H9 (cell line): Measurements from ENCODE around the gene IL10. TPM values are rescaled to one million over a fixed set of nuclear protein-coding genes. Genes with fewer than 3 reads are reported as not detected.
"Not testable (repeated sequence)": the region's sequence is repeated elsewhere in the genome, so short reads cannot be mapped to it uniquely, and the experiment has no call there.

Source experiments
- DNase-seq: peaks from one replicate; pipeline ENCODE4 v3.0.0-alpha.2; 2017
- H2AFZ ChIP-seq: one replicate; pipeline ENCODE4 v1.6.1; 2013; ENCODE audit warnings: mild to moderate bottlenecking, low read length, control low read depth, moderate library complexity
- H2AK5ac ChIP-seq: 2 replicates; pipeline ENCODE4 v1.6.1; 2013; ENCODE audit warnings: low read length, control low read depth, mixed read lengths; ENCODE audit not compliant: insufficient read length
- H2BK120ac ChIP-seq: one replicate; pipeline ENCODE4 v1.6.1; 2013; ENCODE audit warnings: low read depth, mild to moderate bottlenecking, low read length, control low read depth, inconsistent platforms; ENCODE audit not compliant: poor library complexity, severe bottlenecking
- H2BK12ac ChIP-seq: 2 replicates; pipeline ENCODE4 v1.6.1; 2013; ENCODE audit warnings: low read length, control low read depth, mixed read lengths, low read depth; ENCODE audit not compliant: insufficient read length
- H2BK15ac ChIP-seq: 2 replicates; pipeline ENCODE4 v1.6.1; 2013; ENCODE audit warnings: low read depth, low read length, control low read depth
- H2BK20ac ChIP-seq: one replicate; pipeline ENCODE4 v1.6.1; 2013; ENCODE audit warnings: low read depth, mild to moderate bottlenecking, low read length, control low read depth, inconsistent platforms; ENCODE audit not compliant: poor library complexity, severe bottlenecking
- H2BK5ac ChIP-seq: 2 replicates; pipeline ENCODE4 v1.6.1; 2013; ENCODE audit warnings: low read length, control low read depth, mixed read lengths; ENCODE audit not compliant: insufficient read length
- H3K14ac ChIP-seq: 2 replicates; pipeline ENCODE4 v1.6.1; 2013; ENCODE audit warnings: low read length, control low read depth; ENCODE audit not compliant: insufficient read depth
- H3K18ac ChIP-seq: 2 replicates; pipeline ENCODE4 v1.6.1; 2013; ENCODE audit warnings: low read depth, mild to moderate bottlenecking, mixed read lengths, low read length, control low read depth; ENCODE audit not compliant: insufficient read length
- H3K23ac ChIP-seq: 2 replicates; pipeline ENCODE4 v1.6.1; 2013; ENCODE audit warnings: low read length, control low read depth, mixed read lengths, low read depth; ENCODE audit not compliant: insufficient read length
- H3K23me2 ChIP-seq: 2 replicates; pipeline ENCODE4 v1.6.1; 2013; ENCODE audit warnings: low read depth, mild to moderate bottlenecking, mixed read lengths, low read length, control low read depth; ENCODE audit not compliant: insufficient read length, poor library complexity, severe bottlenecking
- H3K27ac ChIP-seq: 2 replicates; pipeline ENCODE4 v1.5.1; 2013; ENCODE audit warnings: low read length, control low read depth, mixed read lengths, low read depth; ENCODE audit not compliant: insufficient read length
- H3K27me3 ChIP-seq: 2 replicates; pipeline ENCODE4 v1.6.1; 2013; ENCODE audit warnings: low read length, control low read depth, inconsistent platforms; ENCODE audit not compliant: insufficient read depth
- H3K4ac ChIP-seq: 2 replicates; pipeline ENCODE4 v1.6.1; 2013; ENCODE audit warnings: low read depth, mild to moderate bottlenecking, control low read depth, inconsistent platforms, low read length, moderate library complexity
- H3K4me1 ChIP-seq: 2 replicates; pipeline ENCODE4 v1.6.1; 2013; ENCODE audit warnings: low read length, control low read depth, inconsistent platforms; ENCODE audit not compliant: insufficient read depth
- H3K4me2 ChIP-seq: 2 replicates; pipeline ENCODE4 v1.6.1; 2013; ENCODE audit warnings: low read length, control low read depth, mixed read lengths; ENCODE audit not compliant: insufficient read length, insufficient read depth
- H3K56ac ChIP-seq: 2 replicates; pipeline ENCODE4 v1.6.1; 2013; ENCODE audit warnings: low read depth, mild to moderate bottlenecking, mixed read lengths, low read length, control low read depth; ENCODE audit not compliant: insufficient read length
- H3K79me1 ChIP-seq: 2 replicates; pipeline ENCODE4 v1.6.1; 2013; ENCODE audit warnings: low read depth, mild to moderate bottlenecking, moderate library complexity, low read length, control low read depth, inconsistent platforms; ENCODE audit not compliant: insufficient read depth, poor library complexity, severe bottlenecking
- H3K79me2 ChIP-seq: 2 replicates; pipeline ENCODE4 v1.6.1; 2013; ENCODE audit warnings: low read length, control low read depth, inconsistent platforms; ENCODE audit not compliant: insufficient read depth
- H3K9ac ChIP-seq: 2 replicates; pipeline ENCODE4 v1.6.1; 2013; ENCODE audit warnings: low read length, control low read depth, mixed read lengths; ENCODE audit not compliant: insufficient read length; ENCODE audit errors: extremely low read depth
- H3K9me3 ChIP-seq: one replicate; pipeline ENCODE4 v1.6.1; 2013; ENCODE audit warnings: low read depth, low read length, inconsistent platforms; ENCODE audit not compliant: control insufficient read depth
- H3T11ph ChIP-seq: one replicate; pipeline ENCODE4 v1.6.1; 2013; ENCODE audit warnings: mild to moderate bottlenecking, low read length, control low read depth, inconsistent platforms
- H4K20me1 ChIP-seq: one replicate; pipeline ENCODE4 v1.6.1; 2013; ENCODE audit not compliant: control insufficient read depth, insufficient read length, insufficient read depth
- H4K5ac ChIP-seq: 2 replicates; pipeline ENCODE4 v1.6.1; 2013; ENCODE audit warnings: low read depth, mild to moderate bottlenecking, mixed read lengths, low read length, control low read depth; ENCODE audit not compliant: insufficient read length
- H4K8ac ChIP-seq: replicated peaks from 2 replicates; pipeline ENCODE4 v1.6.1; 2013; ENCODE audit warnings: low read length, control low read depth, mixed read lengths, low read depth; ENCODE audit not compliant: insufficient read length
- H4K91ac ChIP-seq: 2 replicates; pipeline ENCODE4 v1.6.1; 2013; ENCODE audit warnings: low read depth, mild to moderate bottlenecking, moderate library complexity, mixed read lengths, low read length, control low read depth; ENCODE audit not compliant: insufficient read length
- H3K27ac Mint-ChIP-seq, 3 experiments: 2 replicates in 2 of 3; 3 replicates in 1 of 3; pipeline ENCODE4 v1.8.0; 2020 to 2021; ENCODE audit warnings: mixed read lengths in 3 of 3, mild to moderate bottlenecking in 1 of 3, moderate library complexity in 1 of 3
- H3K27me3 Mint-ChIP-seq: 2 replicates; pipeline ENCODE4 v1.8.0; 2021; ENCODE audit warnings: low read depth, mild to moderate bottlenecking, moderate library complexity, mixed read lengths
- H3K36me3 Mint-ChIP-seq, 3 experiments: 2 replicates in 2 of 3; 3 replicates in 1 of 3; pipeline ENCODE4 v1.8.0; 2020 to 2021; ENCODE audit warnings: low read depth in 3 of 3, mixed read lengths in 3 of 3; ENCODE audit not compliant: insufficient read depth in 1 of 3
- H3K4me1 Mint-ChIP-seq, 2 experiments: 2 replicates each; pipeline ENCODE4 v1.8.0; 2020; ENCODE audit warnings: mixed read lengths in 2 of 2
- H3K4me3 Mint-ChIP-seq, 2 experiments: 2 replicates in 1 of 2; 3 replicates in 1 of 2; pipeline ENCODE4 v1.8.0; 2020 to 2021; ENCODE audit warnings: mild to moderate bottlenecking in 2 of 2, mixed read lengths in 2 of 2, moderate library complexity in 1 of 2
- H3K9me3 Mint-ChIP-seq, 2 experiments: 2 replicates in 1 of 2; 3 replicates in 1 of 2; pipeline ENCODE4 v1.8.0; 2020; ENCODE audit warnings: mild to moderate bottlenecking in 2 of 2, mixed read lengths in 2 of 2, moderate library complexity in 1 of 2
- WGBS: extraction: QIAGEN DNeasy Blood & Tissue Kit; methylation state at CpG from one replicate; pipeline ENCODE4 v1.1.7; 2013; ENCODE audit warnings: missing lambda C conversion rate, low lambda C conversion rate, mixed read lengths; ENCODE audit not compliant: insufficient read length; ENCODE audit errors: extremely low coverage; 5-methylcytosine and 5-hydroxymethylcytosine counted together
- total RNA-seq: library from RNA; stranded (reverse); gene quantifications from 2 replicates; pipeline ENCODE4 v1.2.1, GENCODE V29; 2021

Gene IL10
- total RNA-seq, 1 experiment from 2014 or later, result not detected

DNA sequence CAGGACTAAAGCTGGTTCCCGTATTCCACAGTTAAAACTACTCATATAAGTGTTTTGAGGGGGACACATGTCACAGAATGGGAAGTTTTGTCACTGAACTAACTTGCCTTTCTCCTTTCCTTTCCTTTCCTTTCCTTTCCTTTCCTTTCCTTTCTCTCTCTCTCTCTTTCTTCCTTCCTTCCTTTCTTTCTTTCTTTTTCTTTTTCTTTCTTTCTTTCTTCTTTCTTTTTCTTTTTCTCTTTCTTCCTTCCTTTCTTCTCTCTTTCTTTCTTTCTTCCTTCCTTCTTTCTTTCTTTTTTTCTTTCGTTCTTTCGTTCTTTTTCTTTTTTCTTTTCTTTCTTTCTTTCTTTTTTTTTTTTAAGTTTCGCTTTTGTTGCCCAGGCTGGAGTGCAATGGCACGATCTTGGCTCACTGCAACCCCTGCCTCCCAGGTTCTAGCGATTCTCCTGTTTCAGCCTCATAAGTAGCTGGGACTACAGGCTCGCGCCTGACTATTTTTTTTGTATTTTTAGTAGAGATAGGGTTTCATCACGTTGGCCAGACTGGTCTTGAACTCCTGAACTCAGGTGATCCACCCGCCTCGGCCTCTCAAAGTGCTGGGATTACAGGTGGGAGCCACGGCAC is 9.4 kb downstream of the IL10 start:
- H3K79me2 ChIP-seq, H3K4me1 ChIP-seq, H2BK5ac ChIP-seq, H3K36me3 Mint-ChIP-seq, H4K91ac ChIP-seq, H3K14ac ChIP-seq, H3K4me2 ChIP-seq, H3K27ac Mint-ChIP-seq, H3K27me3 Mint-ChIP-seq, H3K9me3 ChIP-seq, H3K27ac ChIP-seq, H3K23ac ChIP-seq, H3K56ac ChIP-seq, H2AFZ ChIP-seq, H3K18ac ChIP-seq, H3K27me3 ChIP-seq, H3K4me3 Mint-ChIP-seq, H4K20me1 ChIP-seq, H2BK12ac ChIP-seq, DNase-seq, H2AK5ac ChIP-seq, H2BK120ac ChIP-seq, H3K23me2 ChIP-seq, H3T11ph ChIP-seq, H3K79me1 ChIP-seq, H3K4ac ChIP-seq, H3K9ac ChIP-seq, H4K8ac ChIP-seq, H3K9me3 Mint-ChIP-seq, H2BK20ac ChIP-seq, H4K5ac ChIP-seq, H2BK15ac ChIP-seq: not testable (repeated sequence)
- H3K4me1 Mint-ChIP-seq, result peaks cover 14 to 15% of the 10 kb centered on the region in 2 experiments
- no CpG with 5 or more reads among the region's 12 CpGs for WGBS
